NCI-H1417 (cell line): ENCODE measurements around the gene SELENOH.

Experiments used
- DNase-seq, 3 experiments: peaks; one replicate each; lab custom pipeline; 2025; lab: John Stamatoyannopoulos, UW

SELENOH gene

DNA sequence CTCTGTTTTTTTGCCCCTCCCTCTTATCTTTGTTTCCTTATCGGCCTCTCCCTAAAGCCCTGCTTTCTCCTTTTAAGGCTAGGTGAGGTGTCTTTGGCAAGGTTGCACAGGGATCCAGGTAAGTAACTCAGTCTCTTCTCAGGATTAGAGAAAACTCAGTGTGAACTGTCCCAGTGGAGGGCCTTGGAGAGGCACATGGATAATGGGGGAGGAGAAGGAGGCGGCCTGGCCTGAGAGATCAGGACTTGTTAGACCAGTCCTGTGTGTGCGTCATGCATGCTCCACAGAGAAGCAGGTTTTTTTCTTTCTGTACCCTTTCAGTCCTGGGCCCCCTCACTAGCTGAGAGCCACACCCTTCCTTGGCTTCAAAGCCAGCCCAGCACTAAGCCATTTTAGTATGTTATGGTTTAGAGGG, 40.2 kb downstream of the SELENOH start:
- DNase-seq: no peak

GRCh38 chr11:57785072-57785471, 43.8 kb downstream of the SELENOH start:
- no peak for DNase-seq

DNA sequence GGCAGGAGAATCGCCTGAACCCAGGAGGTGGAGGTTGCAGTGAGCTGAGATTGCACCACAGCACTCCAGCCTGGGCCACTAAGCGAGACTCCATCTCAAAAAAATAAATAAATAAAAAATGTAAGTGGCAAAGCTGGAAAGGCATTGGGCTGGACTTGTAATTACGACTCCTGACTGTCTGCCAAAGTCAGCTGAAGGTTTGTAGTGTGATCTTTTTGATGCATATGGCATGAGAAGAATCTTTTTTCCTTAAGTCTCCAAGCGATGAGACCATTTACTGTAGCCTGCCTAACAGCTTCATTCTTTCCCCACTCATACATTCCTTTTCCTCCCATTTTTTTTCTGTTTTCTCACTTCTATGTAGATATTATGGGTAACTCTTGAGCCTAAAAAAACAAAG, 45.1 kb downstream of the SELENOH start:
- no peak for DNase-seq

DNA sequence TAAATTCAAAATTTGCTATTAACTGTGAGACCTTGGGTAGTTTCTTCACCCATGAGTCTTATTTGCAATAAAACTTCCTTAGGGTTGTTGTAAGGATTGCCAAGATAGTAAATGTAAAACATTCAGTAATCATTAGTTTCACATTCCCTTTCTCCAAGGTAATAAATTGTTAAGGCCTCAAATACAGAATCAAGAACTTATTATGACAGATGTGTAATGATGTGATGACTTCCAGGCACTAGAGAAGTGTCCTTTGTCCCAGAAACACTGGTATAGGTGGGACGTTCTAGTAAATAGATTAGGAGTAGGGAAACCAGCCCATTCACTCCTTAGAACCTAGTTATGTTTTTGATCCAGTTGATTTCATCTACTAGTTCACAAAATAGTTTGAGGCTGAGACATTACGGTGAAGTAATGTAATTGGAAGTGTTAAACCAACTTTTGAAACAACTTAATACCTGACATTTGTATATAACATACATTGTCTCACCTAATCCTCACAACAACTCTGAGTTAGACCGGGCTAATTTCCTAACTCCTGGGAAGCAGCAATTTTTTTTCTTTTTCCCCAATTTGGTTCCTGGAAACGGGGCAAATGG, 45.8 kb downstream of the SELENOH start:
- DNase-seq: no peak

- peak in 1 of 3 experiments; percentile 51 for DNase-seq
These were observed 46.8 kb downstream of the SELENOH start for GRCh38 chr11:57787920-57788702.

- DNase-seq: no peak
These were observed 47.4 kb downstream of the SELENOH start for GRCh38 chr11:57788703-57789088.

DNA sequence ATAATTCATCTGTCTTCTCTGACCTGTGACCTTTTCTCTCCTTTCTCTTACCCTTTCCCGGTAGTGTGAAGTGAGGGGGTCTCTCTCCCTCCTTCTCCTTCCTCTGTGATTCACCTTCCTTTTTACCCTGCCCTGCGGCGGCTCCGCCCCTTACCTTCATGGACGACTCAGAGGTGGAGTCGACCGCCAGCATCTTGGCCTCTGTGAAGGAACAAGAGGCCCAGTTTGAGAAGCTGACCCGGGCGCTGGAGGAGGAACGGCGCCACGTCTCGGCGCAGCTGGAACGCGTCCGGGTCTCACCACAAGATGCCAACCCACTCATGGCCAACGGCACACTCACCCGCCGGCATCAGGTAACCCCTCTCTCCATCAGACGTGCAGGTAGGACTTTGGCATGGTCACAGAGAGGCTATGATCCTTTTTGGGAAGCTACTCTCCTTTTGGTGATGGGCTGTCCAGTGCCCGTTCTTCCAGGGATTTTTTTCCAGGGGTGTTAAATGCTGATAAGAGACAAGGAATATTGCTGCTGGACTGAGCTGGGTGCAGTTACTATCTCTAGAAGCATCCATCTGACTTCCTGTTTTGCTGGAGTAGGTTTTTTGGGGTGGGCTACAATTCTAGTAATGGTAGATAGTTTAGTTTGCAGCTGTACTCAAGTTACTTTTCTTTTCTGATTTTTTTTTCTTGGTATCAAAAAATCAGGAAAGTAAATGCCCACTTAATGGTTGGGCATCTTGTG, 50.2 kb downstream of the SELENOH start:
- no peak for DNase-seq

- DNase-seq: no peak
These were observed 50.8 kb downstream of the SELENOH start for GRCh38 chr11:57792060-57792541.

GRCh38 chr11:57792870-57793269, 51.6 kb downstream of the SELENOH start:
- no peak for DNase-seq
